ENCODE measurements around the gene AP4B1.

The AP4B1 gene

DNA sequence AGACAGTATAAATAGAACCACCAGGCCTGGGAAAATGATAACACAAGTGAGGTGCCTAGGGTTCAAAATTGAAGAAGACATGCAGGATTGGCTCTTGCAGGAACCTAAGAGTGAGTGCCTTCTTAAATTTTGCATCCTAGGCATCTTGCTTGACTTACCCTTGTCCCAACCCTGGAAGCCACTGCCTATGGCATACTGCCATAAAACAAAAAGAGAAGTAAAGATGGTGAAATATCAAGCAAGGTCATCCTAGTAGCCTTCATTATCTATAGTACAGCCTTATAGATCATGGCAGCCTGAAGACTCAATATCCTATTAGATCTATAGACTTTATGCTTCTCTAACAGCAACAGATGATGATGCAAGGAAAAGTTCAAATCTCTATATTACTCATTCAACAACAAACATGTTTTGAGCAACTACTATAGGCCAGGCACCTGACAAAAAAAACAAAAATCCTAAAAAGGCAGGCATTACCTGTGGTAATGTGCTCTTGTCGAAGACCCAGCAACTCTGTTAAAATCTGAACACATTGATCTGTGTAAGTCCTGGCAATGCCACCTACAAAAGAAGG, 6.3 kb downstream of the AP4B1 start:
- Histone ChIP-seq H3K9ac (ENCODE audit: low read depth in 1 of 2, low read length in 2 of 2) (no peak overlapping the region), H3K27me3 (ENCODE audit: control insufficient read depth in 2 of 2, insufficient read depth in 2 of 2, low read length in 2 of 2) (no peaks in the 10 kb centered on the region), H3K4me1 (ENCODE audit: control insufficient read depth in 2 of 2, insufficient read depth in 2 of 2, low read length in 2 of 2) (peaks cover 16 to 18% of the 10 kb centered on the region in 2 donors), H3K36me3 (ENCODE audit: control insufficient read depth in 2 of 2, insufficient read depth in 2 of 2, low read length in 2 of 2) (peaks cover 35 to 63% of the 10 kb centered on the region in 2 donors), H3K4me3 (ENCODE audit: low read length in 2 of 2) (no peak overlapping the region), H3K27ac (ENCODE audit: low read depth in 2 of 2, low read length in 2 of 2) (no peak overlapping the region), H3K9me3 (ENCODE audit: control insufficient read depth in 2 of 2, low read length in 2 of 2) (no peaks in the 10 kb centered on the region)

DNA sequence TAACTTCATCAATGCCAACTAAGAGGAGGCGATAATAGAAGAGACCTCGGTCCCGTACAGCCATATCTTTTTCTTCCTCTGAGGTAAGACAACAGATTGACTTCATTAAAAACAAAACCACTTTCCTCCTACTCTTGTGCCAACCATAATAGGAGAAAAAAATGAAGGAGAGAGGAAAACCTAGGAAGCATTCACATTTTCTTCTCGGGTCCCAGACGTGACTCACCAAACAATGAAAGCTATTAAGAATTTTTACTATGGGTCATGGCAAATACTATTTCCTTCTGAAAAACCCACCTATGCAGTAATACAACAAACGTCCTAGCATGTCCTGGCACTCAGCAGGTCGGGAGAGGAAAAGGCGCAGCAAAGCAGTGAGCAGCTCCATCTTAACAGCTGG, 8.6 kb downstream of the AP4B1 start:
- no peak overlapping the region for H3K27ac ChIP-seq (ENCODE audit: low read depth in 2 of 2, low read length in 2 of 2)
- peaks cover 6% of the 10 kb centered on the region in 2 donors for H3K4me1 ChIP-seq (ENCODE audit: control insufficient read depth in 2 of 2, insufficient read depth in 2 of 2, low read length in 2 of 2)
- no peak overlapping the region for H3K4me3 ChIP-seq (ENCODE audit: low read length in 2 of 2)
- no peaks in the 10 kb centered on the region for H3K27me3 ChIP-seq (ENCODE audit: control insufficient read depth in 2 of 2, insufficient read depth in 2 of 2, low read length in 2 of 2)
- no peaks in the 10 kb centered on the region for H3K9me3 ChIP-seq (ENCODE audit: control insufficient read depth in 2 of 2, low read length in 2 of 2)
- H3K9ac ChIP-seq (ENCODE audit: low read depth in 1 of 2, low read length in 2 of 2): no peak overlapping the region
- peaks cover 35 to 56% of the 10 kb centered on the region in 2 donors for H3K36me3 ChIP-seq (ENCODE audit: control insufficient read depth in 2 of 2, insufficient read depth in 2 of 2, low read length in 2 of 2)

DNA sequence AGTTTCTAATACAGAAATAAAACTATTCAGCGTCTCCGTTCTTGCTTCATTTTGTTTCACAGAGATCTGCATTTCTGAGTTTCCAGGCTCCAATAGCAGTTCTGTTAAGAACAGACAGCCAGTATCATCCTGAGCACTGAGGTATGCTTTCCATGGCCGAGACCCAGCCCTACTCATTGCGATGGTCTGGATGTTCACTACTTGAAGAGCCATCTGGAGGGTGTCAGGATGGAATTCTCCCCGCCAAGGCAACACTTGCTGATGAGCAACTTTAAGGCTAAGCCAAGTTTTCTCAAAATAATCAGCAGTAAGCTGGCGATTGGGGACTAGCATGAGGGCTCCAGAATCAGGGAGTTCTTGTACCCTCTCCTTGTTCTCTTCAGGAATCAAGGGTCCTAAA, 9.5 kb downstream of the AP4B1 start:
- no peak overlapping the region for H3K27ac ChIP-seq (ENCODE audit: low read depth in 2 of 2, low read length in 2 of 2)
- no peak overlapping the region for H3K9ac ChIP-seq (ENCODE audit: low read depth in 1 of 2, low read length in 2 of 2)
- H3K36me3 ChIP-seq (ENCODE audit: control insufficient read depth in 2 of 2, insufficient read depth in 2 of 2, low read length in 2 of 2): peaks cover 33 to 51% of the 10 kb centered on the region in 2 donors
- H3K9me3 ChIP-seq (ENCODE audit: control insufficient read depth in 2 of 2, low read length in 2 of 2): no peaks in the 10 kb centered on the region
- no peaks in the 10 kb centered on the region for H3K27me3 ChIP-seq (ENCODE audit: control insufficient read depth in 2 of 2, insufficient read depth in 2 of 2, low read length in 2 of 2)
- peaks cover 6% of the 10 kb centered on the region in 2 donors for H3K4me1 ChIP-seq (ENCODE audit: control insufficient read depth in 2 of 2, insufficient read depth in 2 of 2, low read length in 2 of 2)
- no peak overlapping the region for H3K4me3 ChIP-seq (ENCODE audit: low read length in 2 of 2)

DNA sequence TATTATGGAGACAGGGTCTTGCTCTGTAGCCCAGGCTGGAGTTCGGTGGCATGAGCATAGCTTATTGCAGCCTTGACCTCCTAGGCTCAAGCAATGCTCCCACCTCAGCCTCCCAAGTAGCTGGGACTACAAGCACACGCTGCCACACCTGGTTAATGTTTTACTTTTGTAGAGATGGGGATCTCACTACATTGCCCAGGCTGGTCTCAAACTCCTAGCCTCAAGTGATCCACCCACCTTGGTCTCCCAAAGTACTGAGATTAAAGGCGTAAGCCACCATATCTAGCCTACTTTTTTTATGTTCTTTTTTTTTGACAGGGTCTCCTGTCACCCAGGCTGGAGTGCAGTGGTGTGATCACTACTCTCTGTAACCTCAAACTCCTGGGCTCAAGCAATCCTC, 11.3 kb downstream of the AP4B1 start:
- H3K4me1 ChIP-seq (ENCODE audit: control insufficient read depth in 2 of 2, insufficient read depth in 2 of 2, low read length in 2 of 2): peaks cover 6 to 10% of the 10 kb centered on the region in 2 donors
- H3K4me3 ChIP-seq (ENCODE audit: low read length in 2 of 2): no peak overlapping the region
- peaks cover 19 to 34% of the 10 kb centered on the region in 2 donors for H3K36me3 ChIP-seq (ENCODE audit: control insufficient read depth in 2 of 2, insufficient read depth in 2 of 2, low read length in 2 of 2)
- H3K27ac ChIP-seq (ENCODE audit: low read depth in 2 of 2, low read length in 2 of 2): no peak overlapping the region
- no peaks in the 10 kb centered on the region for H3K27me3 ChIP-seq (ENCODE audit: control insufficient read depth in 2 of 2, insufficient read depth in 2 of 2, low read length in 2 of 2)
- no peak overlapping the region for H3K9ac ChIP-seq (ENCODE audit: low read depth in 1 of 2, low read length in 2 of 2)
- H3K9me3 ChIP-seq (ENCODE audit: control insufficient read depth in 2 of 2, low read length in 2 of 2): no peaks in the 10 kb centered on the region

DNA sequence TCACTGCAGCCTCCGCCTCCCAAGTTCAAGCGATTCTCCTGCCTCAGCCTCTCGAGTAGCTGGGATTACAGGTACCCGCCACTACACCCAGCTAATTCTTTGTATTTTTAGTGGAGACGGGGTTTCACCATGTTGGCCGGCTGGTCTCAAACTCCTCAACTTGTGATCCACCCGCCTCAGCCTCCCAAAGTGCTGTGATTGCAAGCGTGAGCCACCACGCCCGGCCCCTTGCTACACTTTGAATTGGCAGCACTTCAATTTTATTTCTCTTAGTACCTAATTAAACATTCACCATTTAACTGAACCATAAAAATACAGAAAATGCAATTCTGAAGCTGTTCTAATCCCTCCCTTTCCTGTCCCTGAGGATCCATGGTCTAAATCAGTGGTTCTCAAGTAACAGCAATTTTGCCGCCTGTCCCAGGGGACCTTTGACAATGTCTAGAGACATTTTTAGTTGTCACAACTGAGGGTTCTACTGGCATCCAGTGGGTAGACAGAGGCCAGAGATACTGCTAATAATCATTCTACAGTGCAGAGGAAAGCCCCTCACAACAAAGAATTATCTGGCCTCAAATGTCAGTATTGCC, 12.9 kb downstream of the AP4B1 start:
- Histone ChIP-seq H3K4me1 (ENCODE audit: control insufficient read depth in 2 of 2, insufficient read depth in 2 of 2, low read length in 2 of 2) (peaks cover 6 to 16% of the 10 kb centered on the region in 2 donors), H3K36me3 (ENCODE audit: control insufficient read depth in 2 of 2, insufficient read depth in 2 of 2, low read length in 2 of 2) (peaks cover 16 to 23% of the 10 kb centered on the region in 2 donors), H3K27ac (ENCODE audit: low read depth in 2 of 2, low read length in 2 of 2) (no peak overlapping the region), H3K27me3 (ENCODE audit: control insufficient read depth in 2 of 2, insufficient read depth in 2 of 2, low read length in 2 of 2) (no peaks in the 10 kb centered on the region), H3K9ac (ENCODE audit: low read depth in 1 of 2, low read length in 2 of 2) (no peak overlapping the region), H3K4me3 (ENCODE audit: low read length in 2 of 2) (no peak overlapping the region), H3K9me3 (ENCODE audit: control insufficient read depth in 2 of 2, low read length in 2 of 2) (no peaks in the 10 kb centered on the region)

DNA sequence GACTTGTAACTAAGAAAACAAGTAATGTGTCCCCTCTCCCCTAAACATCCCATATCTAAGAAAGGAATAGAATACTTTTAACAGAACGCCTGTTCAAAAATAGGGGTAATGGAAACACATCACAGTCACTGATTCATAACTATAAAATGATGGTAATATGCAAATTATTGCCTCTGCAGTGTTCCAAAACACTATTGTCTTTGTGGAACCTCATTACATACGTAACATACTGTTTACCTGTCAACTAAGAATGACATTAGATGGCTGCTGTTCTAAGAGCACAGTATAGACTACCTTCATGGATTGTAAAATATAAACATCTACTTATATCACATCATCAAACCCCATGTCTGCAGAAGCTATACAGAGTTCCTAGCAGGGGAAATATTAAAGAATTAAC, 13.8 kb downstream of the AP4B1 start:
- Histone ChIP-seq H3K27me3 (ENCODE audit: control insufficient read depth in 2 of 2, insufficient read depth in 2 of 2, low read length in 2 of 2) (no peaks in the 10 kb centered on the region), H3K4me3 (ENCODE audit: low read length in 2 of 2) (no peak overlapping the region), H3K9ac (ENCODE audit: low read depth in 1 of 2, low read length in 2 of 2) (no peak overlapping the region), H3K4me1 (ENCODE audit: control insufficient read depth in 2 of 2, insufficient read depth in 2 of 2, low read length in 2 of 2) (peaks cover 6 to 20% of the 10 kb centered on the region in 2 donors), H3K36me3 (ENCODE audit: control insufficient read depth in 2 of 2, insufficient read depth in 2 of 2, low read length in 2 of 2) (peaks cover 10 to 15% of the 10 kb centered on the region in 2 donors), H3K27ac (ENCODE audit: low read depth in 2 of 2, low read length in 2 of 2) (no peak overlapping the region), H3K9me3 (ENCODE audit: control insufficient read depth in 2 of 2, low read length in 2 of 2) (no peaks in the 10 kb centered on the region)

DNA sequence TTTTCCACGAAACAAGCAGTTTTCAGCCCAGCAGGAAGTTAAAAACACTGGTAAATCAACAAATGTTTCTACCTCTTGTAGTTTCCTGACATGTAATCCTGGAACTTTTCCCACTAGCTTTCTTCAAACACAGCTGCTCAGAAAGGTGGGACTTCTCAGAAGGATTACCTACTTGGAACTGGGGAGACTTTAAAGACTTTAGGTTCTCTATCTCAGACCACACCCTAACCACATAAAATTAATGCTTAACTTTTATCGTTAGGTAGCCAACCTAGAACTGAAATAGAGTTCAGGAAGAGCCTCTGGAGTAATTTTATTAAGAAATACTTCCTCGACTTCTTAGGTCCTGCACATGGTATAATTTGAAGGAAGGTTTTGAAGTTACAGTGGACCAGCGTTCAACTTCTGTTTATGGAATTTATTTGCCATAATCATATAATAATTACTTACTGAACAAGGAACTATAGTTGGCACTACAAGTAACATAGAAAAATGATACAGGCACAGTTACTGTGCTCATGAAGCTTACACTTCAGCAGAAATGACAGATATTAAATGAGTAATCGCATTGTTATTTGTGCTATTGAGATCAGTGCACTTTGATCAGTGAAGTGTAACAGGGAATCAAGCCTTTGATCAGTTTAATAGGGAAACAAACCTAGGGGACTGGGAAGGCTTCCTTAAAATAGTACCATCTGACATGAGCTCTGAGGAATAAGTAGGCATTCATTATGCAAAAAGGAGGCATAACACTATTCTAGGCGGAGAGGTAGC, 17.0 kb downstream of the AP4B1 start, which contains the start of gene BCL2L15:
Gene BCL2L15, minus strand, starts transcription at position 180 of the 774 bp plus-strand sequence. CDS start 206 bp downstream, outside the sequence.
- Histone ChIP-seq H3K9me3 (ENCODE audit: control insufficient read depth in 2 of 2, low read length in 2 of 2) (no peaks in the 10 kb centered on the region), H3K27ac (ENCODE audit: low read depth in 2 of 2, low read length in 2 of 2) (peak within 1 kb of the TSS; percentile 88 to 91), H3K4me1 (ENCODE audit: control insufficient read depth in 2 of 2, insufficient read depth in 2 of 2, low read length in 2 of 2) (peaks cover 6 to 24% of the 10 kb centered on the region in 2 donors), H3K36me3 (ENCODE audit: control insufficient read depth in 2 of 2, insufficient read depth in 2 of 2, low read length in 2 of 2) (peaks cover 0 to 3% of the 10 kb centered on the region in 2 donors), H3K27me3 (ENCODE audit: control insufficient read depth in 2 of 2, insufficient read depth in 2 of 2, low read length in 2 of 2) (no peaks in the 10 kb centered on the region), H3K9ac (ENCODE audit: low read depth in 1 of 2, low read length in 2 of 2) (peak within 1 kb of the TSS; percentile 66 to 86), H3K4me3 (ENCODE audit: low read length in 2 of 2) (peak within 1 kb of the TSS; percentile 70 to 79)

DNA sequence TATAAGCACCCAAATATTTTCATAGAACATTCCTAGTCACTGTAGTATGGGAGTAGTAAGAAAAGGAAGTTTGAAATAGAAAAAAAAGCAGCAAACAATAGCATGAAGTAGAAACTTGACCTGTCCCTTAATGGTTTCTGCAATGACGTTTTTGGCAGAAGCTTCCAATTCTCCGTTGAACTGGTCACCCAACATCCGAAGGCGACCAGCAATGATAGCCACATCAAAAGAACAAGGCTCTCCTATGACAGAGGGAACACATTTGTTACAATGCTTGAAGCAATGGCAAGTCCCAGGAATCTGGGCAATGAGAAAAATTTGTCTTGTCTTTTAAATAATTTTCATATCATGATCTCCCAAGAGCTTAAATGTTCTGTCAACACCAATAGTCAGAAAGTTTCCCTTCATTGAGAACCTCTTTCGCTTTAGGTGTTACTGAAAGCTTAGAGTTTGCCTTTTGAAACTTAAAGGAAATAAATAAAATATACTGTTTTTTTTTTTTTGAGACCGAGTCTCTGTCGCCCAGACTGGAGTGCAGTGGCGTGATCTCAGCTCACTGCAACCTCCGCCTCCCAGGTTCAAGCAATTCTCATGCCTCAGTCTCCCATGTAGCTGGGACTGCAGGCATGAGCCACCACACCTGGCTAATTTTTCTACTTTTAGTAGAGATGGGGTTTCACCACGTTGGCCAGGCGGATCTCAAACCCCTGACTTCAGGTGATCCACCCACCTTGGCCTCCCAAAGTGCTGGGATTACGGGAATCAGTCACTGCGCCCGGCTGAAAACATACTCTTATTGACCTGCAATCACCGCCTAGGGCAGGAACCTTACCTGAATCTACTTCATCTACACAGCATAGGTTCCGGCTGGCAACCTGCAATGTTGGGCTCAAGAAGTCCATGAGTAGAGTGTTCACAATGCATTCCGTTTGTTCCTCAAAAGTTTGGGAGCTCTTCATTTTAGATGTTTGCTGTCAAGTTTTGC, 17.9 kb downstream of the AP4B1 start:
- Histone ChIP-seq H3K9ac (ENCODE audit: low read depth in 1 of 2, low read length in 2 of 2) (peak overlapping the region; percentile 66 to 86), H3K27me3 (ENCODE audit: control insufficient read depth in 2 of 2, insufficient read depth in 2 of 2, low read length in 2 of 2) (no peaks in the 10 kb centered on the region), H3K36me3 (ENCODE audit: control insufficient read depth in 2 of 2, insufficient read depth in 2 of 2, low read length in 2 of 2) (peaks cover 0 to 5% of the 10 kb centered on the region in 2 donors), H3K27ac (ENCODE audit: low read depth in 2 of 2, low read length in 2 of 2) (peak overlapping the region; percentile 88 to 91), H3K4me3 (ENCODE audit: low read length in 2 of 2) (peak overlapping the region; percentile 70 to 79), H3K4me1 (ENCODE audit: control insufficient read depth in 2 of 2, insufficient read depth in 2 of 2, low read length in 2 of 2) (peaks cover 3 to 19% of the 10 kb centered on the region in 2 donors), H3K9me3 (ENCODE audit: control insufficient read depth in 2 of 2, low read length in 2 of 2) (no peaks in the 10 kb centered on the region)

DNA sequence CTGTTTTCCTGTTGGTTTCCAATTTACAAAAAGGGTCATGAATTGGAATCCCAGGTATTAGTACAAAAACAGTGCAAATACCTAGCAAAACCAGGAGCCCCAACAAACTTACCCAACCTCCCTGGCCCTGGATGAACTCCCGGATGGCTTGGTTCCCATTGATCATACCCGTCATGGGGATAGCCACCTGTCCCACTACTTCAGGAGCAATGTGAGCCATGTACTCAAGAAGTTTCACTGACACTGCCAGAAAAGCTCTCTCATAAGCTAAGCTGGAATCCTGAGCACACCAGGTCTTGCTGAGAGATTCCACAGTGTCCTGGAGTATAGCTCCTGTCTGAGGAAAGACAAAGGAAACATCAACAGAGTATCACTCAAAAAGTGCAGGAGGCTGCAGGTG, 22.9 kb downstream of the AP4B1 start:
- no peaks in the 10 kb centered on the region for H3K9me3 ChIP-seq (ENCODE audit: control insufficient read depth in 2 of 2, low read length in 2 of 2)
- H3K27me3 ChIP-seq (ENCODE audit: control insufficient read depth in 2 of 2, insufficient read depth in 2 of 2, low read length in 2 of 2): no peaks in the 10 kb centered on the region
- H3K27ac ChIP-seq (ENCODE audit: low read depth in 2 of 2, low read length in 2 of 2): peak overlapping the region in 1 of 2 donors; percentile 64
- H3K4me1 ChIP-seq (ENCODE audit: control insufficient read depth in 2 of 2, insufficient read depth in 2 of 2, low read length in 2 of 2): peaks cover 7 to 13% of the 10 kb centered on the region in 2 donors
- H3K36me3 ChIP-seq (ENCODE audit: control insufficient read depth in 2 of 2, insufficient read depth in 2 of 2, low read length in 2 of 2): peaks cover 0 to 13% of the 10 kb centered on the region in 2 donors
- no peak overlapping the region for H3K9ac ChIP-seq (ENCODE audit: low read depth in 1 of 2, low read length in 2 of 2)
- no peak overlapping the region for H3K4me3 ChIP-seq (ENCODE audit: low read length in 2 of 2)
